Subcutaneous adipose tissue (tissue), 4 donors: ENCODE data around the gene MIEF1. TPM values are rescaled to one million over a fixed set of nuclear protein-coding genes. Genes with fewer than 3 reads are reported as not detected.

ENCODE experiments used
- CTCF ChIP-seq: fragments of 450-650 bp; IDR thresholded peaks from one replicate; pipeline ENCODE4 v1.5.1; 2016; ENCODE audit warnings: low read depth, mild to moderate bottlenecking, control low read depth, antibody characterized with exemption, moderate library complexity
- total RNA-seq, 4 donors: library from RNA; depleted of rRNA; stranded (reverse); fragments of >200 nt; gene quantifications; one replicate each; pipeline ENCODE4 v1.1.0, GENCODE V29; 2016

MIEF1 gene
- total RNA-seq, 4 donors from 2014 or later: 18.9 to 31.8 (median 22.0) TPM

- no peak for TF ChIP-seq CTCF
Observed at GRCh38 chr22:39524753-39525657, 22.9 kb downstream of the MIEF1 start.

- no peak for TF ChIP-seq CTCF
Observed at GRCh38 chr22:39525658-39525975, 23.5 kb downstream of the MIEF1 start.

GRCh38 chr22:39526736-39527171 is 24.7 kb downstream of the MIEF1 start:
- no peak for TF ChIP-seq CTCF

- no peak for TF ChIP-seq CTCF
Observed at GRCh38 chr22:39527481-39527961, 25.4 kb downstream of the MIEF1 start.

GRCh38 chr22:39528080-39528661 is 26.1 kb downstream of the MIEF1 start:
- no peak for TF ChIP-seq CTCF

GRCh38 chr22:39528681-39529486 is 26.8 kb downstream of the MIEF1 start:
- TF ChIP-seq CTCF: no peak

- TF ChIP-seq CTCF: no peak
Observed at GRCh38 chr22:39529487-39529851, 27.4 kb downstream of the MIEF1 start.
